IMR-90 (cell line): Measurements from ENCODE around the gene HNF1B.

Source experiments
- BHLHE40 ChIP-seq: fragments of 150-350 bp; IDR thresholded peaks from 2 replicates; pipeline ENCODE4 v1.6.1; 2016; ENCODE audit warnings: mild to moderate bottlenecking, low read depth, low read length
- CEBPB ChIP-seq: IDR thresholded peaks from 2 replicates; pipeline ENCODE4 v1.6.1; 2012; ENCODE audit warnings: low read depth, low read length, improper control_type of control experiment
- CHD1 ChIP-seq: IDR thresholded peaks from 2 replicates; pipeline ENCODE4 v1.6.1; 2012; ENCODE audit warnings: low read depth, low read length, improper control_type of control experiment
- CTCF ChIP-seq: conservative IDR thresholded peaks from 2 replicates; pipeline ENCODE4 v1.5.1; 2012; ENCODE audit warnings: mild to moderate bottlenecking, low read depth, low read length, improper control_type of control experiment
- ELK1 ChIP-seq: fragments of 150-350 bp; IDR thresholded peaks from 2 replicates; pipeline ENCODE4 v1.6.1; 2016; ENCODE audit warnings: low read depth, mild to moderate bottlenecking, low read length, moderate library complexity, borderline replicate concordance
- POLR2A ChIP-seq: IDR thresholded peaks from 2 replicates; pipeline ENCODE4 v1.6.1; 2012; ENCODE audit warnings: mild to moderate bottlenecking, low read depth, low read length
- RAD21 ChIP-seq: IDR thresholded peaks from 2 replicates; pipeline ENCODE4 v1.6.1; 2012; ENCODE audit warnings: low read length, improper control_type of control experiment
- RCOR1 ChIP-seq: IDR thresholded peaks from 2 replicates; pipeline ENCODE4 v1.6.1; 2012; ENCODE audit warnings: mild to moderate bottlenecking, low read length, improper control_type of control experiment; ENCODE audit not compliant: insufficient replicate concordance
- RFX5 ChIP-seq: IDR thresholded peaks from 2 replicates; pipeline ENCODE4 v1.8.0; 2012; ENCODE audit warnings: low read depth, mild to moderate bottlenecking, low read length, moderate library complexity
- SMC3 ChIP-seq: fragments of 150-350 bp; IDR thresholded peaks from 2 replicates; pipeline ENCODE4 v1.6.1; 2016; ENCODE audit warnings: low read depth, mild to moderate bottlenecking, antibody characterized with exemption, low read length, moderate library complexity
- USF2 ChIP-seq: fragments of 150-350 bp; IDR thresholded peaks from 2 replicates; pipeline ENCODE4 v1.6.1; 2017; ENCODE audit warnings: mild to moderate bottlenecking, antibody characterized with exemption, low read length, low read depth

- no peak for TF ChIP-seq SMC3
- no peak for TF ChIP-seq RFX5
- no peak for TF ChIP-seq ELK1
- no peak for TF ChIP-seq CTCF
- no peak for TF ChIP-seq RCOR1
- TF ChIP-seq POLR2A: no peak
- no peak for TF ChIP-seq CEBPB
- TF ChIP-seq RAD21: no peak
- TF ChIP-seq USF2: no peak
- no peak for TF ChIP-seq BHLHE40
- no peak for TF ChIP-seq CHD1
Measured at GRCh38 chr17:37774504-37774903, 29.6 kb upstream of the HNF1B start.
